Right cardiac atrium (tissue), 5 donors: ENCODE results near the gene INPP5B. TPM values are rescaled to one million over a fixed set of nuclear protein-coding genes. Genes with fewer than 3 reads are reported as not detected.
"Not testable (repeated sequence)": the region's sequence is repeated elsewhere in the genome, so short reads cannot be mapped to it uniquely, and the experiment has no call there.

ENCODE experiments used
- ATAC-seq, 2 donors: fragments of 200-7000 bp; cut with Tn5 transposase; one replicate each; pipeline versions ENCODE4 v1.8.0 to v1.9.1; 2020; ENCODE audit warnings: moderate library complexity in 2 of 2, mild to moderate bottlenecking in 1 of 2
- DNase-seq, 3 donors: peaks; one replicate each; pipeline ENCODE4 v3.0.0-alpha.2; 2020
- H3K27ac ChIP-seq: one replicate; pipeline ENCODE4 v1.5.1; 2013; ENCODE audit warnings: mild to moderate bottlenecking, low read length, control low read depth, moderate library complexity
- H3K27me3 ChIP-seq: one replicate; pipeline ENCODE4 v1.6.1; 2013; ENCODE audit not compliant: control insufficient read depth, insufficient read depth
- H3K4me1 ChIP-seq: one replicate; pipeline ENCODE4 v1.6.1; 2013; ENCODE audit warnings: low read length; ENCODE audit not compliant: control insufficient read depth, insufficient read depth
- H3K4me3 ChIP-seq: one replicate; pipeline ENCODE4 v1.5.1; 2013; ENCODE audit warnings: low read length, control low read depth
- H3K9me3 ChIP-seq: one replicate; pipeline ENCODE4 v1.6.1; 2013; ENCODE audit warnings: low read length; ENCODE audit not compliant: control insufficient read depth
- WGBS: extraction: QIAGEN DNeasy Blood & Tissue Kit; methylation state at CpG from one replicate; pipeline ENCODE4 v1.1.7; 2013; 5-methylcytosine and 5-hydroxymethylcytosine counted together
- intact Hi-C, 4 donors: fragments of 100-400 bp; cut with DNase I; formaldehyde crosslinking; loops; one replicate each; pipeline versions ENCODE4 v1.11.0 to v1.14.0; 2022 to 2023
- polyA plus RNA-seq: library from polyadenylated mRNA; stranded (reverse); fragments of 200-250 nt; gene quantifications from one replicate; pipeline ENCODE4 v1.2.3, GENCODE V29; 2013
- total RNA-seq, 4 donors: library from RNA; stranded (reverse); fragmentation: NEBNext Ultra II Directional; extraction: Animal tissue kit (Norgen Biotek cat#: 25700); gene quantifications; one replicate each; pipeline ENCODE4 v1.2.1, GENCODE V29; 2021
- donor health status: healthy with polysubstance abuse.
- donor health status: DM: no; HTN: yes; CAD: no.
- donor health status: DM: no; HTN: no; CAD: no.
- donor health status: DM: no; HTN: yes; CAD: no; lungs with severe emphysema.
- donor health status: DM: yes; HTN: yes; CAD: no.

INPP5B gene
- total and polyA plus RNA-seq, 5 donors, result 11.7 to 22.4 (median 16.8) TPM

- Histone ChIP-seq H3K9me3 (no peaks in the 10 kb centered on the region), H3K27me3 (no peaks in the 10 kb centered on the region), H3K4me3 (peak overlapping the region; percentile 58), H3K4me1 (peaks cover 2% of the 10 kb centered on the region), H3K27ac (no peak overlapping the region)
- intact Hi-C loops, result no loop called here
- WGBS, result 47% methylated on average over 6 of the region's 6 CpGs
- ATAC-seq (peak in 1 of 2 donors; percentile 52), DNase-seq (no peak)
These were observed 511 bp upstream of the INPP5B start for GRCh38 chr1:37947364-37947763.

- Histone ChIP-seq H3K27ac (peak overlapping the region; percentile 54), H3K27me3 (no peaks in the 10 kb centered on the region), H3K9me3 (no peaks in the 10 kb centered on the region), H3K4me3 (peak overlapping the region; percentile 58), H3K4me1 (peaks cover 2% of the 10 kb centered on the region)
- DNase-seq, result peak; percentile 87 to 89 (median 88)
- 44% methylated on average over 23 of the region's 23 CpGs for WGBS
- peak; percentile 89 to 95 for ATAC-seq
- intact Hi-C loops, result no loop called here
These were observed 830 bp downstream of the INPP5B start for GRCh38 chr1:37945743-37946702.

GRCh38 chr1:37945251-37945650 is 1.6 kb downstream of the INPP5B start:
- Histone ChIP-seq H3K27me3 (no peaks in the 10 kb centered on the region), H3K4me3 (no peak overlapping the region), H3K9me3 (no peaks in the 10 kb centered on the region), H3K4me1 (peaks cover 3% of the 10 kb centered on the region), H3K27ac (no peak overlapping the region)
- ATAC-seq (no peak), DNase-seq (no peak)
- intact Hi-C loops, result no loop called here
- WGBS, result 87% methylated on average over 5 of the region's 5 CpGs

GRCh38 chr1:37944816-37945215 is 2.0 kb downstream of the INPP5B start:
- Histone ChIP-seq H3K9me3 (no peaks in the 10 kb centered on the region), H3K4me3 (no peak overlapping the region), H3K4me1 (peaks cover 7% of the 10 kb centered on the region), H3K27me3 (no peaks in the 10 kb centered on the region), H3K27ac (no peak overlapping the region)
- ATAC-seq (no peak), DNase-seq (no peak)
- 88% methylated on average over 5 of the region's 5 CpGs for WGBS
- intact Hi-C loops, result no loop called here

GRCh38 chr1:37944086-37944763 is 2.6 kb downstream of the INPP5B start:
- DNase-seq (no peak), ATAC-seq (no peak)
- WGBS, result 80% methylated on average over 4 of the region's 4 CpGs
- H3K9me3 ChIP-seq, result no peaks in the 10 kb centered on the region
- no peak overlapping the region for H3K27ac ChIP-seq
- no peak overlapping the region for H3K4me3 ChIP-seq
- no peaks in the 10 kb centered on the region for H3K27me3 ChIP-seq
- H3K4me1 ChIP-seq, result peaks cover 7% of the 10 kb centered on the region
- intact Hi-C loops, result no loop called here

GRCh38 chr1:37940299-37940947 is 6.4 kb downstream of the INPP5B start:
- WGBS, result 65% methylated on average over 5 of the region's 5 CpGs

GRCh38 chr1:37936760-37937159 is 10.1 kb downstream of the INPP5B start:
- ATAC-seq, H3K4me1 ChIP-seq, intact Hi-C loops, H3K27me3 ChIP-seq, H3K9me3 ChIP-seq, H3K27ac ChIP-seq, DNase-seq, H3K4me3 ChIP-seq: not testable (repeated sequence)
- WGBS, result 94% methylated on average over 14 of the region's 14 CpGs

More at GRCh38 chr1:37940299-37940947, 6.4 kb downstream of the INPP5B start:
- DNase-seq (no peak), ATAC-seq (peak; percentile 54 to 71)
- Histone ChIP-seq H3K4me3 (no peak overlapping the region), H3K27ac (peak overlapping the region; percentile 1), H3K27me3 (no peaks in the 10 kb centered on the region), H3K9me3 (no peaks in the 10 kb centered on the region), H3K4me1 (peaks cover 4% of the 10 kb centered on the region)
- intact Hi-C loops, result no loop called here

- Histone ChIP-seq H3K9me3 (no peaks in the 10 kb centered on the region), H3K4me1 (peaks cover 3% of the 10 kb centered on the region), H3K27ac (no peak overlapping the region), H3K27me3 (no peaks in the 10 kb centered on the region), H3K4me3 (no peak overlapping the region)
- no peak for DNase-seq
- ATAC-seq, result no peak
- WGBS, result 87% methylated on average over 4 of the region's 4 CpGs
- intact Hi-C loops, result no loop called here
These were observed 14.1 kb downstream of the INPP5B start for GRCh38 chr1:37932759-37933158.

GRCh38 chr1:37931361-37932158 is 15.3 kb downstream of the INPP5B start:
- intact Hi-C loops, result no loop called here
- peak overlapping the region; percentile 91 for H3K4me3 ChIP-seq
- H3K27ac ChIP-seq, result peak overlapping the region; percentile 89
- DNase-seq (peak; percentile 97 to 99 (median 98)), ATAC-seq (peak; percentile 98 to 99)
- H3K27me3 ChIP-seq, result no peaks in the 10 kb centered on the region
- peaks cover 3% of the 10 kb centered on the region for H3K4me1 ChIP-seq
- 1% methylated on average over 68 of the region's 68 CpGs for WGBS
- no peaks in the 10 kb centered on the region for H3K9me3 ChIP-seq

- no peak for DNase-seq
- H3K27me3 ChIP-seq, result no peaks in the 10 kb centered on the region
- WGBS, result 16% methylated on average over 6 of the region's 6 CpGs
- peak overlapping the region; percentile 89 for H3K27ac ChIP-seq
- ATAC-seq, result peak; percentile 4 to 14
- intact Hi-C loops, result no loop called here
- no peaks in the 10 kb centered on the region for H3K9me3 ChIP-seq
- H3K4me3 ChIP-seq, result peak overlapping the region; percentile 91
- peaks cover 3% of the 10 kb centered on the region for H3K4me1 ChIP-seq
These were observed 15.8 kb downstream of the INPP5B start for GRCh38 chr1:37931102-37931360.
